Lower lobe of right lung (tissue), 2 donors: ENCODE measurements around the gene SSC5D. TPM values are rescaled to one million over a fixed set of nuclear protein-coding genes. Genes with fewer than 3 reads are reported as not detected.

Experiments used
- ATAC-seq, 2 donors: fragments of 200-7000 bp; cut with Tn5 transposase; one replicate each; pipeline ENCODE4 v1.9.1; 2020 to 2022; ENCODE audit warnings: mild to moderate bottlenecking in 2 of 2, moderate library complexity in 2 of 2
- DNase-seq: peaks from one replicate; pipeline ENCODE4 v3.0.0-alpha.2; 2020
- H3K27ac ChIP-seq: fragments of 200-600 bp; one replicate; pipeline ENCODE4 v1.8.0; 2022
- H3K27me3 ChIP-seq: fragments of 200-600 bp; one replicate; pipeline ENCODE4 v1.8.0; 2022; ENCODE audit warnings: low read depth
- H3K36me3 ChIP-seq: fragments of 200-600 bp; one replicate; pipeline ENCODE4 v1.8.0; 2022; ENCODE audit warnings: mild to moderate bottlenecking
- H3K4me1 ChIP-seq: fragments of 200-600 bp; one replicate; pipeline ENCODE4 v1.8.0; 2022
- H3K4me3 ChIP-seq: fragments of 200-600 bp; one replicate; pipeline ENCODE4 v1.8.0; 2022; ENCODE audit warnings: mild to moderate bottlenecking
- H3K9me3 ChIP-seq: fragments of 200-600 bp; one replicate; pipeline ENCODE4 v1.8.0; 2022
- CTCF ChIP-seq: fragments of 200-600 bp; IDR thresholded peaks from one replicate; pipeline ENCODE4 v1.8.0; 2022; ENCODE audit warnings: antibody characterized with exemption, mild to moderate bottlenecking
- intact Hi-C: fragments of 100-400 bp; cut with DNase I; formaldehyde crosslinking; loops from one replicate; pipeline ENCODE4 v1.11.0; 2022
- total RNA-seq: library from RNA; stranded (reverse); fragmentation: NEBNext Ultra II Directional; extraction: Animal tissue kit (Norgen Biotek cat#: 25700); gene quantifications from one replicate; pipeline ENCODE4 v1.2.1, GENCODE V29; 2021
- donor health status: DM: no; HTN: yes; CAD: no; lungs with severe emphysema.

SSC5D gene
- total RNA-seq, 1 donor from 2014 or later = 4.7 TPM

- Histone ChIP-seq H3K4me1 (peaks cover 10% of the 10 kb centered on the region), H3K27me3 (no peaks in the 10 kb centered on the region), H3K36me3 (no peaks in the 10 kb centered on the region), H3K4me3 (no peak overlapping the region), H3K9me3 (no peaks in the 10 kb centered on the region), H3K27ac (no peak overlapping the region)
- no peak for TF ChIP-seq CTCF
- ATAC-seq (no peak), DNase-seq (no peak)
- intact Hi-C loops = no loop called here
Observed at GRCh38 chr19:55465460-55466240, 22.6 kb upstream of the SSC5D start.

GRCh38 chr19:55466241-55466614, 22.0 kb upstream of the SSC5D start:
- Histone ChIP-seq H3K9me3 (no peaks in the 10 kb centered on the region), H3K27ac (no peak overlapping the region), H3K4me1 (peaks cover 6% of the 10 kb centered on the region), H3K36me3 (no peaks in the 10 kb centered on the region), H3K4me3 (no peak overlapping the region), H3K27me3 (no peaks in the 10 kb centered on the region)
- ATAC-seq = no peak
- TF ChIP-seq CTCF = no peak
- DNase-seq = no peak
- intact Hi-C loops = no loop called here

GRCh38 chr19:55467236-55468053, 20.8 kb upstream of the SSC5D start:
- H3K4me3 ChIP-seq = no peak overlapping the region
- intact Hi-C loops = no loop called here
- peak; percentile 100 for TF ChIP-seq CTCF
- H3K9me3 ChIP-seq = no peaks in the 10 kb centered on the region
- peaks cover 4% of the 10 kb centered on the region for H3K4me1 ChIP-seq
- H3K36me3 ChIP-seq = no peaks in the 10 kb centered on the region
- peak; percentile 79 for DNase-seq
- peak; percentile 87 to 90 for ATAC-seq
- no peaks in the 10 kb centered on the region for H3K27me3 ChIP-seq
- no peak overlapping the region for H3K27ac ChIP-seq

- no peaks in the 10 kb centered on the region for H3K36me3 ChIP-seq
- H3K4me1 ChIP-seq = no peaks in the 10 kb centered on the region
- no peak for TF ChIP-seq CTCF
- no peak for ATAC-seq
- no peaks in the 10 kb centered on the region for H3K27me3 ChIP-seq
- no peak overlapping the region for H3K27ac ChIP-seq
- intact Hi-C loops = no loop called here
- DNase-seq = no peak
- H3K4me3 ChIP-seq = no peak overlapping the region
- no peaks in the 10 kb centered on the region for H3K9me3 ChIP-seq
Observed at GRCh38 chr19:55468054-55468393, 20.2 kb upstream of the SSC5D start.

- intact Hi-C loops = no loop called here
- H3K27me3 ChIP-seq = no peaks in the 10 kb centered on the region
- H3K4me1 ChIP-seq = peaks cover 6% of the 10 kb centered on the region
- no peak overlapping the region for H3K4me3 ChIP-seq
- no peak for TF ChIP-seq CTCF
- no peaks in the 10 kb centered on the region for H3K9me3 ChIP-seq
- DNase-seq (no peak), ATAC-seq (no peak)
- no peak overlapping the region for H3K27ac ChIP-seq
- no peaks in the 10 kb centered on the region for H3K36me3 ChIP-seq
Observed at GRCh38 chr19:55471266-55471665, 17.0 kb upstream of the SSC5D start.
